K562 (cell line): Measurements from ENCODE around the gene ENDOV. TPM values are rescaled to one million over a fixed set of nuclear protein-coding genes. Genes with fewer than 3 reads are reported as not detected.

Source experiments
- CREM ChIP-seq: IDR thresholded peaks from 2 replicates; pipeline ENCODE4 v1.6.1; 2014; ENCODE audit warnings: antibody characterized with exemption, low read depth
- FOSL1 ChIP-seq: fragments of 200-800 bp; sonication (Bioruptor generic); conservative IDR thresholded peaks from 2 replicates; pipeline ENCODE4 v1.6.1; 2016; ENCODE audit warnings: missing genetic modification characterization, missing compliant biosample characterization
- MAZ ChIP-seq, 2 experiments: fragments of 450-650 bp in 1 of 2; sonication (generic) in 1 of 2; formaldehyde crosslinking; IDR thresholded peaks in 1 of 2; conservative IDR thresholded peaks in 1 of 2; 2 replicates each; pipeline versions ENCODE4 v1.4.0 to v1.5.0; 2020; ENCODE audit warnings: mild to moderate bottlenecking in 1 of 2, missing genetic modification reagents in 1 of 2
- PML ChIP-seq: IDR thresholded peaks from 2 replicates; pipeline ENCODE4 v1.6.1; 2012; ENCODE audit warnings: low read length, inconsistent platforms
- RBM34 ChIP-seq: fragments of 200-400 bp; formaldehyde crosslinking; IDR thresholded peaks from 2 replicates; pipeline ENCODE4 v1.6.1; 2018; ENCODE audit warnings: low read length, borderline replicate concordance; ENCODE audit not compliant: insufficient read depth
- SAFB ChIP-seq: fragments of 200-400 bp; formaldehyde crosslinking; IDR thresholded peaks from 2 replicates; pipeline ENCODE4 v1.6.1; 2017; ENCODE audit warnings: low read depth, low read length, borderline replicate concordance
- STAT5A ChIP-seq: IDR thresholded peaks from 2 replicates; pipeline ENCODE4 v1.6.1; 2012; ENCODE audit warnings: low read length, inconsistent platforms, borderline replicate concordance
- TAF7 ChIP-seq: fragments of 450-650 bp; IDR thresholded peaks from 2 replicates; pipeline ENCODE4 v1.6.1; 2016; ENCODE audit warnings: missing genetic modification characterization, missing compliant biosample characterization
- polyA plus RNA-seq, 8 experiments: library from polyadenylated mRNA; depleted of rRNA in 4 of 8; stranded (reverse) in 5 of 8; unstranded in 3 of 8; fragments of >200 nt; fragmentation: Nextera tagmentation in 2 of 8; fragmentation: Illumina TruSeq in 1 of 8; extraction: Ambion mirVana in 2 of 8; extraction: Trizol in 1 of 8; gene quantifications; 2 replicates each; pipeline versions ENCODE4 v1.2.1 to v1.2.3, GENCODE V29; 2011 to 2014; ENCODE audit warnings: inconsistent platforms in 1 of 8, missing spikeins in 1 of 8
- total RNA-seq, 7 experiments: library from RNA; depleted of rRNA in 6 of 7; stranded (reverse); fragments of >200 nt in 6 of 7; fragmentation: Illumina TruSeq in 2 of 7; extraction: Trizol in 2 of 7; gene quantifications; 2 replicates each; pipeline versions ENCODE4 v1.2.1 to v1.2.3, GENCODE V29; 2011 to 2021; ENCODE audit warnings: low replicate concordance in 1 of 7
- TF ChIP-seq, protein P1 (sequence below), 3 experiments: fragments of 200-800 bp in 1 of 3; fragments of 250-450 bp in 1 of 3; fragments of 450-650 bp in 1 of 3; sonication (Bioruptor Pico) in 1 of 3; sonication (Bioruptor generic) in 1 of 3; formaldehyde crosslinking in 1 of 3; IDR thresholded peaks; 2 replicates each; pipeline versions ENCODE4 v1.6.1 to v1.8.0; 2016 to 2022; ENCODE audit warnings: mild to moderate bottlenecking in 2 of 3, missing genetic modification characterization in 2 of 3, missing compliant biosample characterization in 1 of 3, moderate library complexity in 1 of 3
- TF ChIP-seq, protein P2 (sequence below): fragments of 450-650 bp; IDR thresholded peaks from 2 replicates; pipeline ENCODE4 v1.6.1; 2016; ENCODE audit warnings: borderline replicate concordance
- TF ChIP-seq, protein P3 (sequence below), 2 experiments: fragments of 450-650 bp in 1 of 2; sonication (generic) in 1 of 2; formaldehyde crosslinking in 1 of 2; IDR thresholded peaks in 1 of 2; conservative IDR thresholded peaks in 1 of 2; 2 replicates each; pipeline versions ENCODE4 v1.6.1 to v1.8.1; 2016 to 2023; ENCODE audit warnings: mild to moderate bottlenecking in 2 of 2, moderate library complexity in 2 of 2, inconsistent platforms in 1 of 2, missing genetic modification reagents in 1 of 2
- TF ChIP-seq, protein P4 (sequence below): sonication (generic); formaldehyde crosslinking; IDR thresholded peaks from 2 replicates; pipeline ENCODE4 v1.8.0; 2022; ENCODE audit warnings: mild to moderate bottlenecking, missing genetic modification reagents

ENDOV gene
- total and polyA plus RNA-seq, 9 of the 15 experiments (the other 6 are each of a cell fraction or from before 2014, with no cell fraction given), result 1.2 to 8.2 (median 3.7) TPM

DNA sequence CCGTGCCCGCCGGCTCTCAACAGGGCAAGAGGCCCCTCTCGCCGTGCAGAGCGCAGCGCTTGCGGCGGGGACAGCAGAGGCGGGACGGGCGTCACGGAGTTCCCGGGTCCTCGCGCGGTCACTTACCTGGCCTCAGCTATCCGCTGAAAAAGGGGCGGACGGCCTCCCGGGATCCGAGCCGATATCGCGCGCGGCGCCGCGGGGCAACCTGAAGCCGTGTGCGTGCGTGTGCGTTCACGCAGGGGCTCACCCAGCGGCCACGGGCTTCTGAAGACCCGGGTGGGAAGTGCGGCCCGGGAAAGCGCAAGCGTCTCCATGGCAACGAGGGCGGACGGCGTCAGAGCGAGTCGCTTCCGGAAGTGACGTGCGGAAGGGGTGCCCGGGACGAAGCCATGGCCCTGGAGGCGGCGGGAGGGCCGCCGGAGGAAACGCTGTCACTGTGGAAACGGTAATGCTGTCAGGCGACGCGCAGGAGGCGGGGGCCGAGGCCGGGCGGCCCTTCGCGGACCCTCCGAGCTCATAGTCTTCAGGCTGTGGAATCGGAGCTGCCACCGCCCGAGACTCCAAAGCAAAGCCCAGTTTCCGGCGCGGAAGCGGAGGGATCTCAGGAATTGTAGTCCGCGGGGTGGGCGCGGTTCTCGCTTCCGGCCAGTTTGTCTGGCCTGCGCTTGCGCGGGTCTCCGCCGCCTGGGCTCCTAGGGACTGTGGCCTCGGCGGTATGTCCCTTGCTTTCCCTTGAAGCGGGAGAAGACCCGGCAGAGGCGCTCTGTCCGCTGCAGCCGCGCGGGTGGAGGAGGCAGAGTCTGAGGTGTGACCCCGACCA lies at the start of gene ENDOV (continued):
- TF ChIP-seq, protein P1, sequence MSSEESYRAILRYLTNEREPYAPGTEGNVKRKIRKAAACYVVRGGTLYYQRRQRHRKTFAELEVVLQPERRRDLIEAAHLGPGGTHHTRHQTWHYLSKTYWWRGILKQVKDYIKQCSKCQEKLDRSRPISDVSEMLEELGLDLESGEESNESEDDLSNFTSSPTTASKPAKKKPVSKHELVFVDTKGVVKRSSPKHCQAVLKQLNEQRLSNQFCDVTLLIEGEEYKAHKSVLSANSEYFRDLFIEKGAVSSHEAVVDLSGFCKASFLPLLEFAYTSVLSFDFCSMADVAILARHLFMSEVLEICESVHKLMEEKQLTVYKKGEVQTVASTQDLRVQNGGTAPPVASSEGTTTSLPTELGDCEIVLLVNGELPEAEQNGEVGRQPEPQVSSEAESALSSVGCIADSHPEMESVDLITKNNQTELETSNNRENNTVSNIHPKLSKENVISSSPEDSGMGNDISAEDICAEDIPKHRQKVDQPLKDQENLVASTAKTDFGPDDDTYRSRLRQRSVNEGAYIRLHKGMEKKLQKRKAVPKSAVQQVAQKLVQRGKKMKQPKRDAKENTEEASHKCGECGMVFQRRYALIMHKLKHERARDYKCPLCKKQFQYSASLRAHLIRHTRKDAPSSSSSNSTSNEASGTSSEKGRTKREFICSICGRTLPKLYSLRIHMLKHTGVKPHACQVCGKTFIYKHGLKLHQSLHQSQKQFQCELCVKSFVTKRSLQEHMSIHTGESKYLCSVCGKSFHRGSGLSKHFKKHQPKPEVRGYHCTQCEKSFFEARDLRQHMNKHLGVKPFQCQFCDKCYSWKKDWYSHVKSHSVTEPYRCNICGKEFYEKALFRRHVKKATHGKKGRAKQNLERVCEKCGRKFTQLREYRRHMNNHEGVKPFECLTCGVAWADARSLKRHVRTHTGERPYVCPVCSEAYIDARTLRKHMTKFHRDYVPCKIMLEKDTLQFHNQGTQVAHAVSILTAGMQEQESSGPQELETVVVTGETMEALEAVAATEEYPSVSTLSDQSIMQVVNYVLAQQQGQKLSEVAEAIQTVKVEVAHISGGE (CRISPR knock-in tag; IDR thresholded peaks at IDR 0.05), result peak; percentile 65 to 95 (median 80); a peak in 5 of 6 replicates
- TF ChIP-seq, protein P2, sequence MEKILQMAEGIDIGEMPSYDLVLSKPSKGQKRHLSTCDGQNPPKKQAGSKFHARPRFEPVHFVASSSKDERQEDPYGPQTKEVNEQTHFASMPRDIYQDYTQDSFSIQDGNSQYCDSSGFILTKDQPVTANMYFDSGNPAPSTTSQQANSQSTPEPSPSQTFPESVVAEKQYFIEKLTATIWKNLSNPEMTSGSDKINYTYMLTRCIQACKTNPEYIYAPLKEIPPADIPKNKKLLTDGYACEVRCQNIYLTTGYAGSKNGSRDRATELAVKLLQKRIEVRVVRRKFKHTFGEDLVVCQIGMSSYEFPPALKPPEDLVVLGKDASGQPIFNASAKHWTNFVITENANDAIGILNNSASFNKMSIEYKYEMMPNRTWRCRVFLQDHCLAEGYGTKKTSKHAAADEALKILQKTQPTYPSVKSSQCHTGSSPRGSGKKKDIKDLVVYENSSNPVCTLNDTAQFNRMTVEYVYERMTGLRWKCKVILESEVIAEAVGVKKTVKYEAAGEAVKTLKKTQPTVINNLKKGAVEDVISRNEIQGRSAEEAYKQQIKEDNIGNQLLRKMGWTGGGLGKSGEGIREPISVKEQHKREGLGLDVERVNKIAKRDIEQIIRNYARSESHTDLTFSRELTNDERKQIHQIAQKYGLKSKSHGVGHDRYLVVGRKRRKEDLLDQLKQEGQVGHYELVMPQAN, result peak; percentile 98
- TF ChIP-seq STAT5A (no peak), SAFB (peak; percentile 78), RBM34 (0 out of 2 replicates have a peak, but pooled peaks have one; percentile 83), CREM (peak; percentile 99), MAZ (CRISPR knock-in tag; conservative IDR thresholded peaks at IDR 0.05 in 1 of 2, IDR thresholded peaks at IDR 0.05 in 1 of 2) (peak; percentile 72 to 78), FOSL1 (tag) (0 out of 2 replicates have a peak, but pooled peaks have one; percentile 36), PML (peak; percentile 53; the same call in 1 of the 2 replicates), TAF7 (tag) (0 out of 2 replicates have a peak, but pooled peaks have one; percentile 37)
- TF ChIP-seq, protein P3, sequence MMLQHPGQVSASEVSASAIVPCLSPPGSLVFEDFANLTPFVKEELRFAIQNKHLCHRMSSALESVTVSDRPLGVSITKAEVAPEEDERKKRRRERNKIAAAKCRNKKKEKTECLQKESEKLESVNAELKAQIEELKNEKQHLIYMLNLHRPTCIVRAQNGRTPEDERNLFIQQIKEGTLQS (IDR thresholded peaks at IDR 0.05), result peak; percentile 42; the same call in 1 of the 2 replicates
- TF ChIP-seq, protein P3 (CRISPR knock-in tag; conservative IDR thresholded peaks at IDR 0.05), result no peak
- TF ChIP-seq, protein P4, sequence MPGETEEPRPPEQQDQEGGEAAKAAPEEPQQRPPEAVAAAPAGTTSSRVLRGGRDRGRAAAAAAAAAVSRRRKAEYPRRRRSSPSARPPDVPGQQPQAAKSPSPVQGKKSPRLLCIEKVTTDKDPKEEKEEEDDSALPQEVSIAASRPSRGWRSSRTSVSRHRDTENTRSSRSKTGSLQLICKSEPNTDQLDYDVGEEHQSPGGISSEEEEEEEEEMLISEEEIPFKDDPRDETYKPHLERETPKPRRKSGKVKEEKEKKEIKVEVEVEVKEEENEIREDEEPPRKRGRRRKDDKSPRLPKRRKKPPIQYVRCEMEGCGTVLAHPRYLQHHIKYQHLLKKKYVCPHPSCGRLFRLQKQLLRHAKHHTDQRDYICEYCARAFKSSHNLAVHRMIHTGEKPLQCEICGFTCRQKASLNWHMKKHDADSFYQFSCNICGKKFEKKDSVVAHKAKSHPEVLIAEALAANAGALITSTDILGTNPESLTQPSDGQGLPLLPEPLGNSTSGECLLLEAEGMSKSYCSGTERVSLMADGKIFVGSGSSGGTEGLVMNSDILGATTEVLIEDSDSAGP (CRISPR knock-in tag), result no peak
